ENCODE data around the gene CPM. TPM values are rescaled to one million over a fixed set of nuclear protein-coding genes. Genes with fewer than 3 reads are reported as not detected.

Gene CPM
- total and polyA plus RNA-seq, 2 of the 4 experiments (the other 2 are of a cell fraction) = 2.0 to 8.8 TPM

GRCh38 chr12:68814490-68815231 is 118.3 kb downstream of the CPM start:
- Histone ChIP-seq H3K14ac (replicated peaks; ENCODE audit: low read depth, low read length) (no peak overlapping the region), H2BK20ac (ENCODE audit: low read depth, low read length) (no peak overlapping the region), H3K23ac (ENCODE audit: low read depth, low read length) (no peak overlapping the region), H3K27me3 (ENCODE audit: control insufficient read depth, insufficient read depth, low read length) (no peaks in the 10 kb centered on the region), H3K56ac (ENCODE audit: extremely low read depth, insufficient read depth, low read length) (no peak overlapping the region), H2AK5ac (ENCODE audit: low read depth, low read length) (no peak overlapping the region), H4K8ac (ENCODE audit: low read depth in 2 of 2, low read length in 2 of 2) (no peak overlapping the region), H2BK120ac (ENCODE audit: low read depth, low read length) (no peak overlapping the region), H3K4me3 (ENCODE audit: insufficient read depth, low read depth, low read length) (no peak overlapping the region), H2BK5ac (ENCODE audit: low read depth, low read length, poor library complexity, severe bottlenecking) (no peak overlapping the region), H3K4me1 (ENCODE audit: control insufficient read depth, insufficient read depth, low read length) (peaks cover 2% of the 10 kb centered on the region; the same call in 1 of the 2 replicates), H2AK9ac (replicated peaks; ENCODE audit: low read depth, low read length, poor library complexity) (no peak overlapping the region), H3K18ac (ENCODE audit: low read depth, low read length) (no peak overlapping the region), H3K36me3 (ENCODE audit: control insufficient read depth, insufficient read depth, low read length) (peaks cover 59% of the 10 kb centered on the region), H3K4me2 (ENCODE audit: low read depth, low read length) (no peak overlapping the region; the same call in 1 of the 2 replicates), H3K9ac (ENCODE audit: low read depth, low read length) (no peak overlapping the region), H2BK15ac (ENCODE audit: low read depth, low read length) (no peak overlapping the region), H3K4ac (ENCODE audit: low read depth, low read length) (no peak overlapping the region), H4K91ac (ENCODE audit: insufficient read depth, low read depth, low read length) (no peak overlapping the region), H3K9me1 (ENCODE audit: insufficient read depth, low read length) (no peaks in the 10 kb centered on the region), H3K9me3 (ENCODE audit: control insufficient read depth, insufficient read depth, low read length) (no peaks in the 10 kb centered on the region), H3K27ac (ENCODE audit: insufficient read depth, low read length) (no peak overlapping the region), H4K5ac (ENCODE audit: low read depth, low read length) (no peak overlapping the region), H2AFZ (replicated peaks; ENCODE audit: low read length, poor library complexity) (no peak overlapping the region), H3K79me1 (ENCODE audit: low read depth in 1 of 2, low read length in 2 of 2) (peaks cover 25 to 27% of the 10 kb centered on the region in 2 experiments), H4K20me1 (ENCODE audit: insufficient read depth, low read length) (peaks cover 59% of the 10 kb centered on the region)
- intact Hi-C loops (cut with micrococcal nuclease) (no loop called here), in situ Hi-C loops (cut with MboI; ENCODE audit: low sequenced_read_pairs) (no loop called here), dilution Hi-C loops (cut with HindIII; ENCODE audit: low sequenced_read_pairs, unreplicated experiment) (no loop called here)
- TF ChIP-seq ELK1 (IDR thresholded peaks at IDR 0.05; ENCODE audit: borderline replicate concordance, low read depth, low read length) (no peak), POLR2A (IDR thresholded peaks at IDR 0.05; ENCODE audit: low read depth, low read length) (0 out of 2 replicates have a peak, but pooled peaks have one; percentile 20)
- POLR2A ChIA-PET (ENCODE audit: unreplicated experiment) = interaction anchor here (0.6 kb wide), 1 partner anchor 442 kb away, joined by 3 read pairs; no protein-coding TSS in a partner anchor
- no peak for DNase-seq
- ATAC-seq (ENCODE audit: low read depth) = no peak
- BruUV-seq (replicated peaks) = no TSS peak
- CTCF ChIA-PET = interaction anchor here (0.6 kb wide), 1 partner anchor 372 kb away, joined by 6 read pairs; no protein-coding TSS in a partner anchor
- no CpG with 5 or more reads among the region's 3 CpGs for WGBS, 2 experiments (ENCODE audit: extremely low coverage in 2 of 2, insufficient read length in 1 of 2)
